Kidney (tissue), 14 donors: ENCODE data around the gene GBX2. TPM values are rescaled to one million over a fixed set of nuclear protein-coding genes. Genes with fewer than 3 reads are reported as not detected.
A peak's percentile ranks its signal among the peaks of the same experiment; 100 is the strongest.

Source experiments
- DNase-seq, 5 donors: peaks; one replicate each; pipeline ENCODE4 v3.0.0-alpha.2; 2013 to 2020
- FAIRE-seq: peaks from 2 replicates; lab custom pipeline; 2012; peaks lifted over from hg19 to GRCh38; lab: Jason Lieb, UNC
- H3K27ac ChIP-seq, 2 donors: one replicate each; pipeline ENCODE4 v1.7.0; 2013; ENCODE audit warnings: low read depth in 2 of 2, low read length in 2 of 2, inconsistent platforms in 1 of 2
- H3K27me3 ChIP-seq: one replicate; pipeline ENCODE4 v1.7.1; 2013; ENCODE audit warnings: low read length, inconsistent platforms; ENCODE audit not compliant: control insufficient read depth, insufficient read depth
- H3K36me3 ChIP-seq, 3 donors: one replicate each; pipeline versions ENCODE4 v1.7.0 to v1.7.1; 2013; ENCODE audit warnings: low read length in 3 of 3, control low read depth in 1 of 3, inconsistent platforms in 1 of 3; ENCODE audit not compliant: insufficient read depth in 3 of 3, control insufficient read depth in 2 of 3
- H3K4me1 ChIP-seq, 3 donors: one replicate each; pipeline versions ENCODE4 v1.7.0 to v1.7.1; 2013; ENCODE audit warnings: low read length in 3 of 3, inconsistent platforms in 1 of 3, low read depth in 1 of 3; ENCODE audit not compliant: control insufficient read depth in 2 of 3, insufficient read depth in 2 of 3
- H3K4me3 ChIP-seq, 3 donors: one replicate each; pipeline versions ENCODE4 v1.7.0 to v1.8.1; 2013; ENCODE audit warnings: low read length in 3 of 3, control low read depth in 1 of 3, inconsistent platforms in 1 of 3
- H3K9ac ChIP-seq, 3 donors: one replicate each; pipeline versions ENCODE4 v1.7.0 to v1.7.1; 2013; ENCODE audit warnings: low read length in 3 of 3, control low read depth in 1 of 3, inconsistent platforms in 1 of 3
- H3K9me3 ChIP-seq, 3 donors: one replicate each; pipeline versions ENCODE4 v1.7.0 to v1.7.1; 2013; ENCODE audit warnings: low read length in 3 of 3, control low read depth in 1 of 3, inconsistent platforms in 1 of 3; ENCODE audit not compliant: control insufficient read depth in 2 of 3, insufficient read depth in 1 of 3
- CTCF ChIP-seq: IDR thresholded peaks from 3 replicates; pipeline ENCODE4 v1.5.1; 2012; ENCODE audit warnings: mild to moderate bottlenecking, moderate library complexity, borderline replicate concordance; ENCODE audit not compliant: insufficient read depth; ENCODE audit errors: extremely low read depth
- intact Hi-C: fragments of 100-400 bp; cut with DNase I; formaldehyde crosslinking; loops from one replicate; pipeline ENCODE4 v1.11.1; 2022
- polyA plus RNA-seq: library from polyadenylated mRNA; stranded (reverse); fragments of 350-450 nt; fragmentation: Illumina TruSeq; extraction: RNeasy Lipid Tissue Mini Kit (QIAGEN cat#74804); gene quantifications from one replicate; pipeline ENCODE4 v1.2.3, GENCODE V29; 2014; ENCODE audit warnings: low read depth, low replicate concordance; ENCODE audit not compliant: insufficient read depth
- total RNA-seq: library from RNA; stranded (reverse); fragmentation: NEBNext Ultra II Directional; extraction: Animal tissue kit (Norgen Biotek cat#: 25700); gene quantifications from one replicate; pipeline ENCODE4 v1.2.1, GENCODE V29; 2021
- donor health status: control.
- donor health status: control.
- donor health status: control.
- donor health status: control.
- donor health status: control.
- donor health status: DM: yes; HTN: yes; CAD: no.
- donor health status: Normal renal cell carcinoma (clear cell type).

The GBX2 gene
- total and polyA plus RNA-seq, 2 donors from 2014 or later, result not detected

GRCh38 chr2:236173729-236174607 lies 5.8 kb upstream of the GBX2 start:
- H3K4me1 ChIP-seq, result peaks cover 0 to 2% (median 0%) of the 10 kb centered on the region in 3 donors
- H3K27ac ChIP-seq, result no peak overlapping the region
- no peaks in the 10 kb centered on the region for H3K36me3 ChIP-seq
- intact Hi-C loops, result no loop called here
- TF ChIP-seq CTCF, result no peak
- H3K27me3 ChIP-seq, result peaks cover 57% of the 10 kb centered on the region
- FAIRE-seq, result no peak
- no peaks in the 10 kb centered on the region for H3K9me3 ChIP-seq
- peak in 1 of 5 donors; percentile 51 for DNase-seq
- H3K4me3 ChIP-seq, result no peak overlapping the region
- H3K9ac ChIP-seq, result no peak overlapping the region

GRCh38 chr2:236173036-236173728 lies 5.0 kb upstream of the GBX2 start:
- H3K9ac ChIP-seq, result no peak overlapping the region
- H3K4me3 ChIP-seq, result no peak overlapping the region
- H3K4me1 ChIP-seq, result peaks cover 0 to 2% (median 0%) of the 10 kb centered on the region in 3 donors
- no peaks in the 10 kb centered on the region for H3K9me3 ChIP-seq
- TF ChIP-seq CTCF, result no peak
- no peaks in the 10 kb centered on the region for H3K36me3 ChIP-seq
- intact Hi-C loops, result no loop called here
- H3K27ac ChIP-seq, result no peak overlapping the region
- H3K27me3 ChIP-seq, result peaks cover 60% of the 10 kb centered on the region
- peak in 2 of 5 donors; percentile 48 to 65 for DNase-seq
- no peak for FAIRE-seq

GRCh38 chr2:236172255-236173035 lies 4.3 kb upstream of the GBX2 start:
- no peak for TF ChIP-seq CTCF
- Histone ChIP-seq H3K9me3 (no peaks in the 10 kb centered on the region), H3K27ac (no peak overlapping the region), H3K9ac (no peak overlapping the region), H3K36me3 (no peaks in the 10 kb centered on the region), H3K4me1 (peaks cover 0 to 2% (median 0%) of the 10 kb centered on the region in 3 donors), H3K4me3 (no peak overlapping the region), H3K27me3 (peaks cover 57% of the 10 kb centered on the region)
- intact Hi-C loops, result no loop called here
- DNase-seq (peak in 2 of 5 donors; percentile 44 to 45), FAIRE-seq (no peak)
